GM13977 (cell line): ENCODE measurements around the gene FECH.

Source experiments
- DNase-seq: peaks from one replicate; pipeline ENCODE4 v3.0.0; 2012; ENCODE audit warnings: low spot score
- CTCF ChIP-seq: IDR thresholded peaks from 2 replicates; pipeline ENCODE4 v1.5.1; 2012; ENCODE audit warnings: mild to moderate bottlenecking, control low read depth; ENCODE audit not compliant: insufficient read depth; ENCODE audit errors: extremely low read depth, missing control alignments
- in situ Hi-C: fragments of 300-500 bp; cut with MboI; formaldehyde crosslinking; loops from one replicate; pipeline ENCODE4 v1.12.0; 2022; ENCODE audit warnings: low sequenced_read_pairs, low pct_unique_long_range_greater_than_20kb, mixed read lengths, inconsistent platforms; ENCODE audit not compliant: unreplicated experiment

FECH gene

GRCh38 chr18:57583297-57583835, 3.1 kb downstream of the FECH start:
- no peak for DNase-seq
- in situ Hi-C loops: no loop called here
- no peak for TF ChIP-seq CTCF

DNA sequence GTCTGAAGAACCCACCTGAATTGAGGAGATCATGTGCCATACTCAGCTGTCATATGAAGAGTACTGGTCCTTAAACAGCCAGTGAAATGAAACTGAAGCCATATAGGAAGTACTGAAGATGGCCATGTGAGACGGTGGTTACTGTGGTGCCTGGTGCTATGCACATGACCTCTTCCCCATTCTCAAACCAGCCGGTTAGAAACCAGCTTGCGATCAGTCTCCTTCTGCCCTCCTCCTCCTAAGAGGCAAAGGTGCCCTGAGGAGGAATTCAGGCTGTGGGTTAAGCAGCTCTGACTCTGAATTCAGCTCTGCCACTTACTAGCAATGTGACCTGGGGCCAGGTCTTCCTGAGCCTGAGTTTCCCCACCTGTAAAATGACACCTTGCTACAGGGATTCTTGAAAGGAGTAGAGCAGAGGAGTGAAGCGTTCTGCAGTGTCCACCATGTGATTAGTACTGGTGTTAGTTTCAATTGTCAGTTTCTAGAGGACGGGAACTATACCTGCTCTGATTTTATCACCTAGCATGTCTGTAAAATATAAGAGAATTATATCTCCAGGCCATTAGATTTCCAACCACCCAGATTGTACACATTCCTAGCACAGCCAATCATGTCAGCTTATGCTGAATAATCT, 5.1 kb downstream of the FECH start:
- TF ChIP-seq CTCF: no peak
- DNase-seq: peak; percentile 49
- in situ Hi-C loops: no loop called here

DNA sequence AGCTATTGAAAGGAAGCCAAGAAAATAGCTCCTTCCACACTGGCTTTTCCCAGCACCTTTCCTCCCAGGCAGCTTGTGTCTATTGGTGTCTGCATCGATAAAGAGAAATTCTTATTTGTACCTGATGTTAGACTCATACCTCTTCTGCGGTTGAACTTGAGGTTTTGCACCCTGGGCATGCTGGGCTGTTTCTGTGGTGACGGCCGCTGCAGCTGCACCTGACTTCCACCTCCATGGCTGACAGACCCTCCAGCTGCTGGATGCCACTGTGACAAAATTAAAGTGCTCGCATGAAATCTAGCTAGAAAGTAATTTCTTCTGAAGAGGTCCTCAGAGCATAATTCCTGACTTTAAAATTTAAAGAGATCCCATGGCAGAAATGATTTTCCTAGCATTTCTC, 6.6 kb downstream of the FECH start:
- in situ Hi-C loops: no loop called here
- TF ChIP-seq CTCF: no peak
- no peak for DNase-seq

DNA sequence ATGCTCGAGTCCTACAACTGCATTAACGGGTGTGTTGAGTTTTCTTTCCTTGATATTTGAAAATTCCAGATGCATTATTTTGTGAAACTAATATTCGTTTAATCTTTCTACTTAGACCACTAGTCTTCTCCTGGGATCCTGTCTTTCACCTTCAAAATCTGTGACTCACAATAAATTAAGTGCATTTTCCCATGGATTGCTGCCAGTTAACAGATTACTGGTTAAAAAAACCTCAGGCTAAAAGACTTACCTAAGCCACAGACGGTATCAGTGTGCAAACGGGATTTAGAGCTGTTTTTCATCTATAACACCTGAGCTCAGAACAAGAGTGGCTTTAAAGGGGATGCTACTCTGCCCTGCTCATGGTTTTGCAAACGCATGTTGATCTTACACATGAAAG, 10.2 kb downstream of the FECH start:
- no peak for TF ChIP-seq CTCF
- in situ Hi-C loops: no loop called here
- no peak for DNase-seq

- no peak for TF ChIP-seq CTCF
- in situ Hi-C loops: no loop called here
- no peak for DNase-seq
These were observed 11.0 kb downstream of the FECH start for GRCh38 chr18:57575542-57575941.

DNA sequence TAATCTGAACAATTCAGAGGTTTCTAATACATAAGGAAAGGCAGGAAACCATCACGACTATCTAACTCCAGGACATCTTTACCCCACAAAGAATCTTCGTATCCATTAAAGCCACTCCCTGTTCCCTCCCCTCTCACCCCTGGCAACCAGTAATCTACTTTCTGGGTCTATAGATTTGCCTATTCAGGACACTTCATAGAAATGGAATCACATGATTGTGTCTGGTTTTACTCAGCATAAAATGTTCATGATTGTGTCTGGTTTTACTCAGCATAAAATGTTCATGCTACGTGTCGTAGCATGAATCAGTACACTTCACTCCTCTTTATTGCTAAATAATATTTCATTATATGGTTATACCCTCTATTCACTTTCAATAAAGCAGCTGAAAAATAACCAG, 11.6 kb downstream of the FECH start:
- in situ Hi-C loops: no loop called here
- TF ChIP-seq CTCF: no peak
- no peak for DNase-seq
